HG03280 (cell line): ENCODE results near the gene NT5DC2.
"Not testable (repeated sequence)": the region's sequence is repeated elsewhere in the genome, so short reads cannot be mapped to it uniquely, and the experiment has no call there.

Source experiments
- ATAC-seq: cut with Tn5 transposase; IDR thresholded peaks from one replicate; pipeline ENCODE4 v1.9.1; 2021; ENCODE audit warnings: mild to moderate bottlenecking, moderate library complexity; ENCODE audit not compliant: unreplicated experiment

Gene NT5DC2

GRCh38 chr3:52537726-52538421 lies 4.2 kb upstream of the NT5DC2 start:
- no peak for ATAC-seq

- ATAC-seq: no peak
Measured at GRCh38 chr3:52537165-52537620, 3.5 kb upstream of the NT5DC2 start.

DNA sequence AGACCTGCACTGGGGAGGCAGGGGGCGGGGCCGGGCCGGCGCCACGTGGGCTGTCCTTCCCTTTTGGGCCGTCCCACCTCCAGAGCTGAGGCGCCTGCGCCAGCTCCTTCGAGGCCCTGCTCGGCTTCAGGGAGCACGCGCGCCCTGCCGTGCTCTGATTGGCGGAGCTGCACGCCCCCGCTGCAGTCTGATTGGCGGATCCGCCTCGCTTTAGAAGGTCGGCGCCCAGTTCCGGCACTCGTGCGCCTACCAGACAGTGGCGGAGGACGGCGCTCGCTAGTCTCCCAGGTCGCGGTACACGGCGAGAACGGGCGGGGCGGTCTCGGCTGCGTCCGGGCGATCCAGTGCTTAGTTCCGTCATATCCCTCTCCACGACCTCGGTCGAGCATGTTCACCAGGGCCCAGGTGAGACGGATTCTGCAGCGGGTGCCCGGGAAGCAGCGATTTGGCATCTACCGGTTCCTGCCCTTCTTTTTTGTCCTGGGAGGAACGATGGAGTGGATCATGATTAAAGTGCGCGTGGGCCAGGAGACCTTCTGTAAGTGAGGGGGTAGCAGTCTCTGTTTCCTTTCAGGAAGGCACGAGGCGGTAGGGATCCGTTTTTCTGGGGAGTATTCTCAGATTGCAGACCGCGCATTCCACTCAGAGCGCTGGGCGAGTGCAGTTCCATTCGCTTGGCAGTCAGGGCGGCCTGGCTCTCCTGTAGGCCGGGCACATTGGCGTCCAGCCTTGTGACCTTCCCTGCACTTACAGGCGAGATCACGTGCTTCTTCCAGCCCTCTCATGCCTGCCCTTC lies 2.9 kb upstream of the NT5DC2 start, which contains the start of gene UQCC5:
TSS of gene UQCC5 (plus strand) at position 237 of the 796 bp plus-strand sequence. CDS start at position 388, 151 bp downstream.
- peak; percentile 83 for ATAC-seq

- ATAC-seq: no peak
Measured at GRCh38 chr3:52536112-52536368, 2.4 kb upstream of the NT5DC2 start.

GRCh38 chr3:52535411-52536111 lies 1.9 kb upstream of the NT5DC2 start:
- no peak for ATAC-seq

DNA sequence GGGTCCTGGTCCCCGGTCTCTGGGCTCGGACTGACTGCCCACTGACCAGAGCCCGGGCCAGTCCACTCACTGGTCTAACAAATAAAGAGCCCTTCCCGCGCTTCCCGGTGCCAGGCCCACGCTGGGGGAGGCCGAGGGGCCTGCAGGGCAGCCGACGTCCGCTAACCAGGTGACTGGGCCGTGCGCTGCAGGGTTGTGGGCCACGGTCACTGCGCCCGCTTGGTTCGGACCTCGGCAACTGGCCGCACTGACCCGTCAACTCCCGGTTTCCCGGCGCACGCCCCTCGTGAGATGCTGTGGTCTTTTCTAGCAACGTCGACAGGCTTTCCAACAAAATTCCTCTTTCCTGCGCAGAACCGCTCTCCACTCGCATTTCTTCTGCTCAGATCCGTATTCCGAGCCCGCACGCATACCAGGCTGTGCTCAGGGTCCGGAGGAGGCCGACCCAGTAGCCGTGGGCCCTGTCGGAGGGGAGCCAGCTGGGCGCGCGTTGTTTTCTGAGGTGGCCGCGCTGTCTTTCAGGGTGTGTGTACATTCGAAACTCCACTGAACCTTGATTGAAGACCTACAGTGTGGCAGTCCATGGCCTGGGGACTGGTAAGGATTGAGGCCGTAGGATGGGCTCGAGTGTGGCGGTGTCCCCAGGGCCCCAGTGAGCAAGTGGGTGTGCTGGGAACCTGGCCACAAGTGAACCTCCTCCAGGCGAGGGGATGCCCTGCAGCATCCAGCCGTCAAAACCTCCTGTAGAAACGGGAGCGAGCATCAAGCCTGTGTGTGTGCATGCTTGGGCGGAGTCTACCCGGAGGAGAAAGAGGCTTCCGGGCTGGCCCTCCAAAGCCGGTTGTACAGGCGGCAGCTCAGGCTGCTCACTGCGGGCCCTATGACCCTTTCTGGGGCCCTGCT lies 875 bp upstream of the NT5DC2 start:
- ATAC-seq: no peak

GRCh38 chr3:52532838-52533622 lies 627 bp downstream of the NT5DC2 start:
- ATAC-seq: no peak

- ATAC-seq: no peak
Measured at GRCh38 chr3:52532517-52532837, 1.2 kb downstream of the NT5DC2 start.

DNA sequence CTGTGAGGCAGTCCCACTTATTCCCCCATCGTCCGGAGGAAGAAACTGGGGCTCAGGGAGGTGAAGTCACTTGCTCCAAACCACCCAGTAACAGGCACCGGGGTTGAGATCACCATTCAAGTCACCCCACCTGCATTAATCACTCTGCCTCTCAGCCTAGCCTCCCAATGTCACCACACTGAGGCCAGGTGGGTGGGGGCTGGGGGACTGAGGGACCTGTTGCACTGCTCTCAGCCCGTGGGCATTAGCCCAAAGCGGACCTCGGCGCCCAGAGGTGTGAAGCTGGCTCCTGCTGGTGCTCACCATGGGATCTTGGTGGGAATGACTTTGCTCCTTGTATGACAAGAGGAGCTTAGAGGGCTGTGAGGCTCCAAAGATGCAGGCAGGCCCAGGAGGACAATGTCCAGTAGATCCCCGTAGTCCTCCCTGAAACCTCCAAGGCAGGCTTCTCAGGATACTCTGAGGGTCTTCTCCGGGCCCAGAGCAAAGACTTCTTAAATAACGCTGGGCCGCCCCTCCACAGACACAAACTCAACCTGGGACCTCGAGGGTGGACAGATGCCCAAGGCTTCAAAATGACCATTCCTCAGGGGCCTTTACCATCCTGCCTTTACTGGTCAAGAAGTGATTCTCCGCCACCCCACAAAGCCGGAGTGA lies 1.7 kb downstream of the NT5DC2 start:
- no peak for ATAC-seq

DNA sequence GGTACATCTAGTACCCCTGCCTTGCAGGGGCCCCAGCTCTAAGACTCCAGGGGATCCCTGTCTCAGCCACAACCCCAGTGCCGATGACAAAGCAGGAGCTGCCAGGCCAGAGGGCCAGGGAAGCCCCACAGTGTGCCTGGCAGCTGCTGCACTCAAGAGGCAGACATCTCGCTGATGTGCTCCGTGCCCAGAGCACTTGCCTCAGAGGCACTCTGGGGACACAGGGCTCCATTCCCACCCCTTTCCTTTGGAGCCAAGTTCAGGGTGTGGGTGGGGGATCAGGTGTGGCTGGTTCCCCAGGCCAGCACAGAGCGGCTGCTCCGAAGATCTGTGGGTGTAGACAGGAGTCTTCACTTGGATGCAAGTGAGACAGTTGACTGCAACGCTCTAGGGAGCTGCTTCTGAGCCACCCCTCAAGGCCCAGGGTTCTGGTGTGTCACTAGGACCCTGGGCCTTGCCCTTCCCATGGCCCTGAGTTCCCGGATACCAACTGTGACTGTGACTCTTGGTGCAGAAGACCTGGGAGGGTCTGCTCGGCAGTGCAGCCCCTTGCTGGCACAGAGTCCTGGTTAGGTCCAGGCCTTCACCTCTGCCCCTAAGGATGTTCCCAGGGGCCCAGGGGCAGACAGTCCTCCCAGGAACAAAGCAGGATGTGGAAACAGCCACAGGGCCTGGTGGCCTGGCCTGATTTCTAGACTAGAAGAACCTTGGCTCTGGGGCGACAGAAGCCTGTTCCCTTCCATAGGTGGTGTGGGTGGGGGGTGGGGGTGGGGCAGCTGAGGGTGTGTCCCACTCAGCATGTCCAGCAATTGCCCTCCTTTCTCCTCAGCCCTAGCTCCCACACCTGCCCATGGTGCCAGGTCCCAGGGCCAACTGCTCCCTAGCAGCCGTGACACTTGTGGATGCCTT lies 2.5 kb downstream of the NT5DC2 start:
- no peak for ATAC-seq

GRCh38 chr3:52529376-52530333 lies 4.0 kb downstream of the NT5DC2 start:
- no peak for ATAC-seq

DNA sequence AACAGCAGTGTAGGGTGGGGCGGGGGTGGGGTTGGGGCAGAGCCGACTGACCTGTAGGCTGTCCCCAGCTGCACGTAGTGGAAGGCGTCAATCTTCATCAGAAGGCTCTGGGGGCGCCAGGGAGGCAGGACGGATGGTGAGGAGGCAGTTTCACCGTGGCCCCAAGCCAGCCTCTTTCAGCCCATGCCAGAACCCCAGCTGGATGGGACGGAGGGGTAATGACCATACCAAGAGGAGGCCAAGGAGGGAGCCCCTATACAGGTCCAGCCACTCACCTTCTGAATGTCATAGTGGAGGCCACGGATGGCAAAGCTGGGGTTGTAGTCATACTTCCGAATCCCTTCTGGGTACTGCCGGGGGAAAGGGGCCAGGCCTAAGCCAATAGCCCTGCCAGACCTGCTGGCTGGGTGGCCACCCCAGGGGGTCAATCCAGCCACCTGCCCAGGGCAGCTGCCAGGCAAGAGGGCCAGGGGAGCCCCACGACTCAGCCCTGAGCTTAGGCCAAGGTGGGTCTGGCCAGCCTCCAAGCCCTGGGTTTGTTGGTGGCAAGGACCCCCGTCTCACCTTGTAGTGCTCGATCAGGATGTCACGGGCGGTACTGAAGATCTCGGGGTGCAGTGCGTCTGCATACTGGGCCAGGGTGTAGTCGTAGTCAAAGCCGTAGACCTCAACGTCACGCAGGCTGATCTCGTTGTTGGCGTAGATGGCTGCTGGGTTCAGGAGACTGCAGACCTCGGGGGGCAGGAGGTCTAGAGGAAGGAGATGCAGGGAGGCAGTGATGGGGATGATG lies 4.9 kb downstream of the NT5DC2 start:
- ATAC-seq: no peak

DNA sequence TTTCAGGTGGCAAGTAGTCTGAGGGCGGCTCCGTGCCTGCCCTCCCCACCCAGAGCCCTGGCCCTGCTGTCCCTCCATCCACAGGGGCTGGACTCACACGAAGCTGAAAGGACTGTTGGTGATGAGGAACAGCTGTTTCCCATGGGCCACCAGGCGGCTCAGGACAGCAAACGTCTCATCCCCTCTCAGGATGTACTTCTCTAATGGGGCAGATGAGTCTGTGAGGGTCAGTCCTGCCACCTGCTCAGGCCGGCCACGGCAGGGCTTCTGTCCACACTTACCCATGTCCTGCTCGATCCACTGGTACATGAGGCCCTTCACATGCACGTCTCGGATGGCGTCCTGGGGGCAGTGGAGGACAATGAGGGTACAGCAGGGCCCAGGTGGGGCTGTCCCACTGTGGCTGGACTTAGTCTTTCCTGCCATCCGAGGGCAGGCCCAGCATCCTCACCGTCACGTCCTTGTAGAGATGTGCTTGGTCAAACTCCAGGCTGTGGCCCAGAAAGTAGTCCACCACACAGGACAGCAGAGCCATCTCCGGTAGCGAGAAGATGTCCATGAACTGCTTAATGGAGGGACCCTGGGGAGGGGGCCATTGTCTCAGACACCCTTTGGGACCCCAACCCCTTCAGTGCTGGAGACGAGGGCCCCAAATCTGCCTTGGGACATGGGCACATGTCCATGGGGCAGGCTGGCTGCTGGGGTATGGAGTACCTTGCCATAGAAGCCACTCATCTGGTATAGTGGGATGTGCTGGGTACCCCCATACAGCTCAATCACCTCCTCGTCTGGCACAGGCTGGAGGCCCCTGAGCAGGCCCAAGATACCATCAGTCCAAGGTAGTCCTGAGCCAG lies 5.7 kb downstream of the NT5DC2 start:
- no peak for ATAC-seq

DNA sequence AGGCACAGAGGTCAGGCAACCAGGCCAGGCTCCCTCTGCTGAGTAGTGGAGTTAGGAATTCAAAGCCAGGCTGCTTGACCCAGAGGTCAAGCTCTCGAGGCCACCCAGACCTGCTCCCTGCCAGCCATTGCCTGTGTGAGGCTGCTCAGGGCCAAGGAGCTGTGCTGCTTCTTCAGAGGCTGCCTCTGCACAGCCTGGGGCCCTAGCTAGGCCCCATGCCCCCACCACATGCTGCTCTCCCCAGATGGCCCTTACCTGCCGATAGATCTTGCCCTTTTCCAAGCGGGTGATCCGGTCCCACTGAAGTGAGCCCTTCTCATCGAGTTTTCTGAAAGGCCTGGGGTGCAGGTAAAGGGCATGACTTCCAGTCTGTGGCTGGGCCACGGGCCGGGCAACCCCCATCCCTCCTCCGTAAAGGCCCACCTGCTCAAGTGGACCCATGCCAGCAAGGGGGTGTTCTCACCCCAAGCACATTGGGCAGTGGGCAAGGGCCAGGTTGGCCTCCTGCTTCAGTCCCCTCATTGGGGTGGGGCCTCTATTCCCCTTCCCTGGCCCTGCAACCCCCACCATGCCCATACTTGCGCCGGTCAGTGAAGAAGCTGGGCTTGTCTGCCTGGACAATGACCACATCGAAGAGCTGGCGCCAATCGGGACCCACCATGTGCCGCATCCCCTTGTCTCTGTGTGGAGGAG lies 6.5 kb downstream of the NT5DC2 start:
- ATAC-seq: no peak

GRCh38 chr3:52526671-52527038 lies 7.0 kb downstream of the NT5DC2 start:
- not testable (repeated sequence) for ATAC-seq
